DMS53 (cell line): ENCODE data around the gene SVIL.
A peak's percentile ranks its signal among the peaks of the same experiment; 100 is the strongest.
"Not testable (repeated sequence)": the region's sequence is repeated elsewhere in the genome, so short reads cannot be mapped to it uniquely, and the experiment has no call there.

Experiments
- DNase-seq: peaks from one replicate; lab custom pipeline; 2025; lab: John Stamatoyannopoulos, UW

The SVIL gene

GRCh38 chr10:29539412-29539811 is 95.4 kb downstream of the SVIL start:
- no peak for DNase-seq

- DNase-seq = no peak
These were observed 97.0 kb downstream of the SVIL start for GRCh38 chr10:29537799-29538198.

- DNase-seq = not testable (repeated sequence)
These were observed 98.1 kb downstream of the SVIL start for GRCh38 chr10:29536691-29537090.

- no peak for DNase-seq
These were observed 98.9 kb downstream of the SVIL start for GRCh38 chr10:29535778-29536453.

- peak; percentile 14 for DNase-seq
These were observed 99.6 kb downstream of the SVIL start for GRCh38 chr10:29535012-29535777.

GRCh38 chr10:29534590-29534989 is 100.2 kb downstream of the SVIL start:
- DNase-seq = no peak

- no peak for DNase-seq
These were observed 101.0 kb downstream of the SVIL start for GRCh38 chr10:29533696-29534285.

GRCh38 chr10:29533046-29533445 is 101.7 kb downstream of the SVIL start:
- no peak for DNase-seq

GRCh38 chr10:29532256-29532878 is 102.4 kb downstream of the SVIL start:
- no peak for DNase-seq

GRCh38 chr10:29530112-29530976 is 104.4 kb downstream of the SVIL start:
- DNase-seq = no peak

GRCh38 chr10:29529146-29529545 is 105.6 kb downstream of the SVIL start:
- DNase-seq = no peak

GRCh38 chr10:29525762-29526161 is 109.0 kb downstream of the SVIL start:
- no peak for DNase-seq

GRCh38 chr10:29524720-29525119 is 110.1 kb downstream of the SVIL start:
- DNase-seq = no peak

- DNase-seq = no peak
These were observed 110.5 kb downstream of the SVIL start for GRCh38 chr10:29524294-29524693.

- DNase-seq = no peak
These were observed 111.9 kb downstream of the SVIL start for GRCh38 chr10:29522918-29523317.

GRCh38 chr10:29522061-29522855 is 112.5 kb downstream of the SVIL start:
- DNase-seq = no peak

- DNase-seq = peak; percentile 13
These were observed 115.1 kb downstream of the SVIL start for GRCh38 chr10:29519659-29520058.

- DNase-seq = peak; percentile 48
These were observed 117.3 kb downstream of the SVIL start for GRCh38 chr10:29517352-29517923.

GRCh38 chr10:29516309-29516932 is 118.3 kb downstream of the SVIL start:
- DNase-seq = not testable (repeated sequence)

- DNase-seq = not testable (repeated sequence)
These were observed 118.9 kb downstream of the SVIL start for GRCh38 chr10:29515879-29516278.
